ENCODE results near the gene CDS1. TPM values are rescaled to one million over a fixed set of nuclear protein-coding genes. Genes with fewer than 3 reads are reported as not detected.

CDS1 gene
- total and polyA plus RNA-seq, 2 experiments from 2014 or later, result 11.0 to 21.3 TPM

DNA sequence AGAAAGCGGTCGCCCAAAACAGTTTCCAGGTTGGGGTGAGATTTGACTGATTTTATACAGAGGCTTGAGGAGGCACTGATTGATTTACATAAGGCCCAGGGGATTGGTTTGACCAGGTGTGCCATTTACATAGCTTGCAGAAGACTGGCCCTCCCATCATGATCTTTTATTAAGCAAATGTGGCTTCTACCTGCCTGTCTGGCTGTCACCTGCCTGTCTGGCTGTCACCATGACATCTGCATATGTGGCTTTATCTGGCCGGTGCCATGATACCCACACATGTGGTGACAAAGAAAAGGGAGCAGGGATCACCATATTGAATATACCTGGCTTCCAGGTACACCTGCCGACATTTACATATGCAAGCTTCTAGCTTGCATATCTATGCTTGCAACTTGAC is 17.0 kb upstream of the CDS1 start:
- Histone ChIP-seq H3K27me3 (no peaks in the 10 kb centered on the region), H3K4me2 (no peak overlapping the region), H3K9me3 (ENCODE audit: low read depth) (no peaks in the 10 kb centered on the region), H2AFZ (no peak overlapping the region), H3K4me3 (no peak overlapping the region), H4K20me1 (ENCODE audit: insufficient read depth, poor library complexity, severe bottlenecking) (no peaks in the 10 kb centered on the region), H3K36me3 (replicated peaks; ENCODE audit: insufficient read depth, low read depth) (no peaks in the 10 kb centered on the region), H3K4me1 (ENCODE audit: insufficient read depth) (no peaks in the 10 kb centered on the region), H3K27ac (no peak overlapping the region), H3K79me2 (no peaks in the 10 kb centered on the region), H3K9me2 (replicated peaks; ENCODE audit: insufficient read depth) (no peaks in the 10 kb centered on the region)
- TF ChIP-seq EZH2 (IDR thresholded peaks at IDR 0.05; ENCODE audit: borderline replicate concordance), result no peak
- no peak for TF ChIP-seq EZH2phosphoT487 (IDR thresholded peaks at IDR 0.05; ENCODE audit: low read depth, severe bottlenecking, unreplicated experiment)
- no peak for TF ChIP-seq CTCF (IDR thresholded peaks at IDR 0.05; ENCODE audit: poor library complexity)
- no peak for DNase-seq (ENCODE audit: low spot score)
- 82% methylated on average over 4 of the region's 4 CpGs for WGBS (ENCODE audit: low lambda C conversion rate, missing lambda C conversion rate)

GRCh38 chr4:84568496-84568895 is 14.4 kb upstream of the CDS1 start:
- Histone ChIP-seq H2AFZ (no peak overlapping the region), H3K4me3 (no peak overlapping the region), H4K20me1 (ENCODE audit: insufficient read depth, poor library complexity, severe bottlenecking) (no peaks in the 10 kb centered on the region), H3K27me3 (no peaks in the 10 kb centered on the region), H3K4me1 (ENCODE audit: insufficient read depth) (no peaks in the 10 kb centered on the region), H3K36me3 (replicated peaks; ENCODE audit: insufficient read depth, low read depth) (no peaks in the 10 kb centered on the region), H3K27ac (no peak overlapping the region), H3K9me2 (replicated peaks; ENCODE audit: insufficient read depth) (no peaks in the 10 kb centered on the region), H3K9me3 (ENCODE audit: low read depth) (no peaks in the 10 kb centered on the region), H3K79me2 (no peaks in the 10 kb centered on the region), H3K4me2 (no peak overlapping the region)
- 38% methylated on average over 3 of the region's 3 CpGs for WGBS (ENCODE audit: low lambda C conversion rate, missing lambda C conversion rate)
- TF ChIP-seq CTCF (IDR thresholded peaks at IDR 0.05; ENCODE audit: poor library complexity), result no peak
- no peak for TF ChIP-seq EZH2phosphoT487 (IDR thresholded peaks at IDR 0.05; ENCODE audit: low read depth, severe bottlenecking, unreplicated experiment)
- no peak for TF ChIP-seq EZH2 (IDR thresholded peaks at IDR 0.05; ENCODE audit: borderline replicate concordance)
- DNase-seq (ENCODE audit: low spot score), result no peak

- Histone ChIP-seq H2AFZ (no peak overlapping the region), H3K4me3 (no peak overlapping the region), H3K36me3 (replicated peaks; ENCODE audit: insufficient read depth, low read depth) (no peaks in the 10 kb centered on the region), H4K20me1 (ENCODE audit: insufficient read depth, poor library complexity, severe bottlenecking) (no peaks in the 10 kb centered on the region), H3K9me3 (ENCODE audit: low read depth) (no peaks in the 10 kb centered on the region), H3K4me1 (ENCODE audit: insufficient read depth) (no peaks in the 10 kb centered on the region), H3K79me2 (no peaks in the 10 kb centered on the region), H3K27me3 (no peaks in the 10 kb centered on the region), H3K27ac (no peak overlapping the region), H3K9me2 (replicated peaks; ENCODE audit: insufficient read depth) (no peaks in the 10 kb centered on the region), H3K4me2 (no peak overlapping the region)
- 100% methylated on average over 2 of the region's 2 CpGs for WGBS (ENCODE audit: low lambda C conversion rate, missing lambda C conversion rate)
- TF ChIP-seq EZH2phosphoT487 (IDR thresholded peaks at IDR 0.05; ENCODE audit: low read depth, severe bottlenecking, unreplicated experiment), result no peak
- no peak for TF ChIP-seq EZH2 (IDR thresholded peaks at IDR 0.05; ENCODE audit: borderline replicate concordance)
- TF ChIP-seq CTCF (IDR thresholded peaks at IDR 0.05; ENCODE audit: poor library complexity), result no peak
- no peak for DNase-seq (ENCODE audit: low spot score)
These were observed 13.9 kb upstream of the CDS1 start for GRCh38 chr4:84569009-84569408.
